K562 (cell line): ENCODE data around the gene NRXN3. TPM values are rescaled to one million over a fixed set of nuclear protein-coding genes. Genes with fewer than 3 reads are reported as not detected.

Source experiments
- ATAC-seq: fragments of 200-7000 bp; cut with Tn5 transposase; 3 replicates; pipeline ENCODE4 v1.9.1; 2020; ENCODE audit warnings: moderate library complexity
- BruUV-seq: library from RNA; stranded (reverse); fragments of 400-500 nt; replicated peaks from 2 replicates; lab custom pipeline; 2021; lab: Mats Ljungman, UMichigan
- CTCF ChIA-PET: fragments of 300-600 bp; formaldehyde crosslinking; extraction: SDS; loops from one replicate; lab custom pipeline; 2021; ENCODE audit warnings: low intra/inter-chr PET ratio; lab: Yijun Ruan, JAX
- POLR2A ChIA-PET: fragments of 300-600, 350-650 bp; sonication (Branson Sonifier 250); formaldehyde crosslinking; extraction: SDS; loops from one replicate; lab custom pipeline; 2021; ENCODE audit warnings: antibody characterized with exemption, inconsistent platforms; lab: Yijun Ruan, JAX
- DNase-seq, 4 experiments: peaks; one replicate each; pipeline versions ENCODE4 v3.0.0 to v3.0.0-alpha.2; 2011 to 2018; ENCODE audit warnings: low spot score in 3 of 4, mixed read lengths in 3 of 4; ENCODE audit errors: extremely low read depth in 1 of 4
- FAIRE-seq: peaks from 2 replicates; lab custom pipeline; 2011; peaks lifted over from hg19 to GRCh38; lab: Jason Lieb, UNC
- H2AFZ ChIP-seq: 2 replicates; pipeline ENCODE4 v1.6.0; 2011; ENCODE audit warnings: low read depth, low read length, control low read depth, inconsistent platforms
- H3K27ac ChIP-seq: fragments of 200-600 bp; 3 replicates; pipeline ENCODE4 v1.8.0; 2011; ENCODE audit warnings: low read depth, mild to moderate bottlenecking, control low read depth, inconsistent platforms, low read length, moderate library complexity, mixed read lengths; ENCODE audit errors: extremely low read depth
- H3K27me3 ChIP-seq, 2 experiments: fragments of 300-600 bp in 1 of 2; 2 replicates in 1 of 2; 3 replicates in 1 of 2; pipeline versions ENCODE4 v1.6.0 to v1.8.0; 2011; ENCODE audit warnings: inconsistent platforms in 2 of 2, low read length in 2 of 2, mild to moderate bottlenecking in 1 of 2, mixed read lengths in 1 of 2, moderate library complexity in 1 of 2; ENCODE audit not compliant: control insufficient read depth in 2 of 2, insufficient read depth in 2 of 2
- H3K36me3 ChIP-seq: fragments of 300-600 bp; 3 replicates; pipeline ENCODE4 v1.8.0; 2011; ENCODE audit warnings: mild to moderate bottlenecking, low read length, inconsistent platforms; ENCODE audit not compliant: control insufficient read depth, insufficient read depth
- H3K4me1 ChIP-seq, 2 experiments: fragments of 200-600 bp in 1 of 2; replicated peaks in 1 of 2; 2 replicates in 1 of 2; 3 replicates in 1 of 2; pipeline versions ENCODE4 v1.5.1 to v1.8.0; 2011; ENCODE audit warnings: inconsistent platforms in 2 of 2, low read length in 2 of 2, mild to moderate bottlenecking in 1 of 2, mixed read lengths in 1 of 2, moderate library complexity in 1 of 2; ENCODE audit not compliant: control insufficient read depth in 2 of 2, insufficient read depth in 2 of 2
- H3K4me2 ChIP-seq: 2 replicates; pipeline ENCODE4 v1.6.1; 2011; ENCODE audit warnings: low read length, control low read depth, inconsistent platforms, mixed read lengths; ENCODE audit not compliant: insufficient read depth
- H3K4me3 ChIP-seq: fragments of 200-600 bp; sonication (generic), shearing (Covaris generic); 2 replicates; pipeline ENCODE4 v1.5.1; 2016; ENCODE audit warnings: control low read depth, inconsistent platforms
- H3K79me2 ChIP-seq: fragments of 200-600 bp; 3 replicates; pipeline ENCODE4 v1.8.0; 2011; ENCODE audit warnings: low read length, inconsistent platforms; ENCODE audit not compliant: control insufficient read depth, insufficient read depth
- H3K9ac ChIP-seq, 2 experiments: 2 replicates each; pipeline versions ENCODE4 v1.6.0 to v1.6.1; 2011; ENCODE audit warnings: low read depth in 2 of 2, low read length in 2 of 2, control low read depth in 1 of 2, inconsistent platforms in 1 of 2, mild to moderate bottlenecking in 1 of 2, mixed read lengths in 1 of 2; ENCODE audit not compliant: insufficient read depth in 1 of 2
- H3K9me1 ChIP-seq: one replicate; pipeline ENCODE4 v1.6.0; 2011; ENCODE audit warnings: inconsistent platforms, mild to moderate bottlenecking, low read length, moderate library complexity; ENCODE audit not compliant: control insufficient read depth, insufficient read depth
- H3K9me3 ChIP-seq: replicated peaks from 2 replicates; pipeline ENCODE4 v1.5.1; 2011; ENCODE audit warnings: low read depth, low read length, inconsistent platforms; ENCODE audit not compliant: control insufficient read depth, insufficient read depth
- H4K20me1 ChIP-seq: replicated peaks from 2 replicates; pipeline ENCODE4 v1.6.1; 2011; ENCODE audit warnings: low read length, inconsistent platforms, mixed read lengths; ENCODE audit not compliant: control insufficient read depth, insufficient read depth
- CREBBP ChIP-seq: IDR thresholded peaks from one replicate; pipeline ENCODE4 v1.6.1; 2012; ENCODE audit warnings: low read depth, mild to moderate bottlenecking, control low read depth, inconsistent platforms, low read length
- DMBX1 ChIP-seq: fragments of 250-450 bp; sonication (Bioruptor Pico); IDR thresholded peaks from 2 replicates; pipeline ENCODE4 v1.8.0; 2022; ENCODE audit warnings: inconsistent platforms, mild to moderate bottlenecking, moderate library complexity, borderline replicate concordance
- LEF1 ChIP-seq: fragments of 450-650 bp; IDR thresholded peaks from 2 replicates; pipeline ENCODE4 v1.6.1; 2016; ENCODE audit warnings: mild to moderate bottlenecking
- NUFIP1 ChIP-seq: fragments of 450-650 bp; IDR thresholded peaks from 2 replicates; pipeline ENCODE4 v1.6.1; 2018; ENCODE audit not compliant: partially characterized antibody
- RCOR1 ChIP-seq, 2 experiments: IDR thresholded peaks; 2 replicates each; pipeline ENCODE4 v1.6.1; 2012; ENCODE audit warnings: low read depth in 2 of 2, low read length in 2 of 2, borderline replicate concordance in 1 of 2, improper control_type of control experiment in 1 of 2
- ZNF239 ChIP-seq: fragments of 250-450 bp; sonication (Bioruptor Pico); IDR thresholded peaks from 2 replicates; pipeline ENCODE4 v1.4.0; 2020; ENCODE audit warnings: mild to moderate bottlenecking
- ZNF316 ChIP-seq: fragments of 450-650 bp; IDR thresholded peaks from 2 replicates; pipeline ENCODE4 v1.6.1; 2016
- ZNF407 ChIP-seq: fragments of 450-650 bp; IDR thresholded peaks from 2 replicates; pipeline ENCODE4 v1.6.1; 2016; ENCODE audit warnings: low read depth
- ZNF77 ChIP-seq: fragments of 250-450 bp; sonication (Bioruptor Pico); IDR thresholded peaks from 2 replicates; pipeline ENCODE4 v1.5.0; 2020
- WGBS: fragments of 100-300 bp; shearing (Covaris generic); methylation state at CpG from one replicate; pipeline ENCODE4 v1.1.6; 2016; ENCODE audit warnings: low coverage, mixed read lengths; ENCODE audit not compliant: insufficient coverage; ENCODE audit errors: missing lambda C conversion rate; 5-methylcytosine and 5-hydroxymethylcytosine counted together
- in situ Hi-C: fragments of 300-500 bp; cut with MboI; formaldehyde crosslinking; loops from 4 replicates; pipeline ENCODE4 v1.15.0; 2018; ENCODE audit warnings: inconsistent platforms, mixed read lengths
- intact Hi-C: fragments of 100-400 bp; cut with micrococcal nuclease; formaldehyde crosslinking; loops from 2 replicates; pipeline ENCODE4 v1.14.2; 2022
- polyA plus RNA-seq, 8 experiments: library from polyadenylated mRNA; depleted of rRNA in 4 of 8; stranded (reverse) in 5 of 8; unstranded in 3 of 8; fragments of >200 nt; fragmentation: Nextera tagmentation in 2 of 8; fragmentation: Illumina TruSeq in 1 of 8; extraction: Ambion mirVana in 2 of 8; extraction: Trizol in 1 of 8; gene quantifications; 2 replicates each; pipeline versions ENCODE4 v1.2.1 to v1.2.3, GENCODE V29; 2011 to 2014; ENCODE audit warnings: inconsistent platforms in 1 of 8, missing spikeins in 1 of 8
- total RNA-seq, 7 experiments: library from RNA; depleted of rRNA in 6 of 7; stranded (reverse); fragments of >200 nt in 6 of 7; fragmentation: Illumina TruSeq in 2 of 7; extraction: Trizol in 2 of 7; gene quantifications; 2 replicates each; pipeline versions ENCODE4 v1.2.1 to v1.2.3, GENCODE V29; 2011 to 2021; ENCODE audit warnings: low replicate concordance in 1 of 7
- TF ChIP-seq, protein P1 (sequence below): fragments of 450-650 bp; formaldehyde crosslinking; IDR thresholded peaks from 2 replicates; pipeline ENCODE4 v1.4.0; 2022; ENCODE audit warnings: missing genetic modification characterization

The NRXN3 gene
- total and polyA plus RNA-seq, 9 of the 15 experiments (the other 6 are each of a cell fraction or from before 2014, with no cell fraction given): 0.09 TPM; not detected in 8

GRCh38 chr14:78319887-78320635, 149.9 kb downstream of the NRXN3 start:
- H3K9ac ChIP-seq: no peak overlapping the region
- H3K36me3 ChIP-seq: no peaks in the 10 kb centered on the region
- BruUV-seq: no TSS peak
- H3K9me1 ChIP-seq: no peaks in the 10 kb centered on the region
- peak overlapping the region; percentile 48; the same call in 1 of the 2 replicates for H3K4me2 ChIP-seq
- no peak overlapping the region for H3K4me3 ChIP-seq
- no peaks in the 10 kb centered on the region for H4K20me1 ChIP-seq
- peaks cover 0 to 17% of the 10 kb centered on the region in 2 experiments; a peak in 3 of 5 replicates for H3K4me1 ChIP-seq
- FAIRE-seq: peak; percentile 84
- in situ Hi-C loops: no loop called here
- H2AFZ ChIP-seq: no peak overlapping the region
- ChIA-PET CTCF (no interaction called here), POLR2A (no interaction called here)
- no peaks in the 10 kb centered on the region for H3K27me3 ChIP-seq
- no peaks in the 10 kb centered on the region for H3K9me3 ChIP-seq
- intact Hi-C loops: no loop called here
- peak; percentile 85 for ATAC-seq
- WGBS: 0% methylated on average over 10 of the region's 12 CpGs
- H3K79me2 ChIP-seq: no peaks in the 10 kb centered on the region
- DNase-seq: peak; percentile 20 to 79 (median 48)
- no peak overlapping the region; the same call in 2 of the 3 replicates for H3K27ac ChIP-seq
- TF ChIP-seq ZNF239 (no peak), DMBX1 (peak; percentile 40; the same call in 1 of the 2 replicates), RCOR1 (IDR thresholded peaks at IDR 0.05; ENCODE audit: borderline replicate concordance in 1 of 2, low read depth in 2 of 2, low read length in 2 of 2) (peak in 1 of 2 experiments; percentile 77; a peak in 1 of 4 replicates), NUFIP1 (no peak), ZNF407 (no peak), ZNF316 (no peak), CREBBP (no peak), LEF1 (peak; percentile 47; the same call in 1 of the 2 replicates), ZNF77 (CRISPR knock-in tag) (no peak)
- TF ChIP-seq, protein P1, sequence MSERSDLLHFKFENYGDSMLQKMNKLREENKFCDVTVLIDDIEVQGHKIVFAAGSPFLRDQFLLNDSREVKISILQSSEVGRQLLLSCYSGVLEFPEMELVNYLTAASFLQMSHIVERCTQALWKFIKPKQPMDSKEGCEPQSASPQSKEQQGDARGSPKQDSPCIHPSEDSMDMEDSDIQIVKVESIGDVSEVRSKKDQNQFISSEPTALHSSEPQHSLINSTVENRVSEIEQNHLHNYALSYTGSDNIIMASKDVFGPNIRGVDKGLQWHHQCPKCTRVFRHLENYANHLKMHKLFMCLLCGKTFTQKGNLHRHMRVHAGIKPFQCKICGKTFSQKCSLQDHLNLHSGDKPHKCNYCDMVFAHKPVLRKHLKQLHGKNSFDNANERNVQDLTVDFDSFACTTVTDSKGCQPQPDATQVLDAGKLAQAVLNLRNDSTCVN (CRISPR knock-in tag): no peak
